HepG2 (cell line): Measurements from ENCODE around the gene STUM.

Experiments used
- BHLHE40 ChIP-seq: IDR thresholded peaks from 2 replicates; pipeline ENCODE4 v1.6.1; 2011; ENCODE audit warnings: low read length, improper control_type of control experiment
- KLF12 ChIP-seq: sonication (generic); formaldehyde crosslinking; IDR thresholded peaks from 2 replicates; pipeline ENCODE4 v1.4.0; 2020; ENCODE audit warnings: missing genetic modification reagents, borderline replicate concordance
- SRSF1 ChIP-seq: fragments of 200-400 bp; formaldehyde crosslinking; optimal IDR thresholded peaks from 2 replicates; pipeline ENCODE3; 2017; ENCODE audit warnings: mild to moderate bottlenecking, low read depth, low read length, moderate library complexity
- USF2 ChIP-seq, 2 experiments: sonication (generic) in 1 of 2; formaldehyde crosslinking in 1 of 2; IDR thresholded peaks; 2 replicates each; pipeline versions ENCODE4 v1.5.1 to v1.6.1; 2011 to 2020; ENCODE audit warnings: borderline replicate concordance in 1 of 2, low read depth in 1 of 2, low read length in 1 of 2, mild to moderate bottlenecking in 1 of 2, missing genetic modification reagents in 1 of 2, moderate library complexity in 1 of 2
- YY1 ChIP-seq: IDR thresholded peaks from 2 replicates; pipeline ENCODE4 v1.6.1; 2011; ENCODE audit warnings: low read length, low read depth, moderate library complexity, mild to moderate bottlenecking; ENCODE audit not compliant: insufficient read depth, insufficient replicate concordance

GRCh38 chr1:226578946-226579578 is 30.5 kb downstream of the STUM start:
- TF ChIP-seq USF2 (IDR thresholded peaks at IDR 0.05; ENCODE audit: low read depth, low read length) (no peak), USF2 (CRISPR knock-in tag; IDR thresholded peaks at IDR 0.05; ENCODE audit: borderline replicate concordance) (no peak), BHLHE40 (no peak), YY1 (no peak), KLF12 (CRISPR knock-in tag) (no peak), SRSF1 (no peak)
